DND-41 (cell line): Measurements from ENCODE around the gene EPN3.

Source experiments
- EZH2 ChIP-seq: IDR thresholded peaks from 3 replicates; pipeline ENCODE4 v1.6.1; 2012; ENCODE audit warnings: borderline replicate concordance, low read depth, mild to moderate bottlenecking, moderate library complexity, low read length, inconsistent platforms; ENCODE audit not compliant: severe bottlenecking
- TF ChIP-seq, protein P1 (sequence below): IDR thresholded peaks from 2 replicates; pipeline ENCODE4 v1.5.1; 2012; ENCODE audit warnings: borderline replicate concordance, low read length, moderate library complexity, mild to moderate bottlenecking; ENCODE audit not compliant: poor library complexity, severe bottlenecking; ENCODE audit errors: extremely low read depth

DNA sequence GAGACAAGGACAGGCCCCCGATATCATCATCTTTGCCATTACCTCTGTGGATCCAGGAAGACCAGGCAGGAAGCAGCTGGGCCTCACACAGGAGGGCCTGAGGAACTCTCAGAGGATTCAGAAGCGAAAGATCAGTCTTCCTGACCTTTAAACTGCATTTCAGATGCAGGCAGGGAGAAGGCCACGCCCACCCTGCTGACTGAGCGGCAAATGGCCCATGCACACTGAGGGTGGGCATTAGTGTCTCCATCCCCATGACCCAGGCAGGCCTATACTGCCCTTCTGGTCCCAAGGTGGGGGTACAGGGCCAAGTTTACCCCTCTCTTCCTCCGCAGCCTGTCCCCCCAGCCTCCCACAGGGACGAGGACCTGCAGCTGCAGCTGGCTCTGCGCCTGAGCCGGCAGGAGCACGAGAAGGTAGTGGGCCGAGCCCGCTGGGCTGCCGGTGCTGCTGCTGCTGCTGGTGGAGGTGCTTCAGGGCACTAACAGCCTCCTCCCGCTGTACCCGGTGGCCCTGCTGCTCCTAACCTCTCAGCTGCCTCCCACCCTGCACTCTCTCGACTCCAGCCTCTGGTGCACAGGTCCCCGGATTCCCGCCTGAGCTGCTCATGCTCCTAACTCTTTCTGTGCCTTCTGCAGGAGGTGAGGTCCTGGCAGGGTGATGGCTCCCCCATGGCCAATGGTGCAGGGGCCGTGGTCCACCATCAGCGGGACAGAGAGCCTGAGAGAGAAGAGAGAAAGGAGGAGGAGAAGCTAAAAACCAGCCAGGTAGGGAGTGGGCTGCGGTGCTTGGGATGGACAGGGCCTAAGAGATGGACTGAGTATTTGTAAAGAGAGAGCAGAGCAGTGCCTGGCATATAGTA is 6.2 kb downstream of the EPN3 start:
- TF ChIP-seq, protein P1, sequence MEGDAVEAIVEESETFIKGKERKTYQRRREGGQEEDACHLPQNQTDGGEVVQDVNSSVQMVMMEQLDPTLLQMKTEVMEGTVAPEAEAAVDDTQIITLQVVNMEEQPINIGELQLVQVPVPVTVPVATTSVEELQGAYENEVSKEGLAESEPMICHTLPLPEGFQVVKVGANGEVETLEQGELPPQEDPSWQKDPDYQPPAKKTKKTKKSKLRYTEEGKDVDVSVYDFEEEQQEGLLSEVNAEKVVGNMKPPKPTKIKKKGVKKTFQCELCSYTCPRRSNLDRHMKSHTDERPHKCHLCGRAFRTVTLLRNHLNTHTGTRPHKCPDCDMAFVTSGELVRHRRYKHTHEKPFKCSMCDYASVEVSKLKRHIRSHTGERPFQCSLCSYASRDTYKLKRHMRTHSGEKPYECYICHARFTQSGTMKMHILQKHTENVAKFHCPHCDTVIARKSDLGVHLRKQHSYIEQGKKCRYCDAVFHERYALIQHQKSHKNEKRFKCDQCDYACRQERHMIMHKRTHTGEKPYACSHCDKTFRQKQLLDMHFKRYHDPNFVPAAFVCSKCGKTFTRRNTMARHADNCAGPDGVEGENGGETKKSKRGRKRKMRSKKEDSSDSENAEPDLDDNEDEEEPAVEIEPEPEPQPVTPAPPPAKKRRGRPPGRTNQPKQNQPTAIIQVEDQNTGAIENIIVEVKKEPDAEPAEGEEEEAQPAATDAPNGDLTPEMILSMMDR: no peak
- no peak for TF ChIP-seq EZH2
